ENCODE results near the gene CCDC43.

- TF ChIP-seq CTCF (IDR thresholded peaks at IDR 0.05) (no peak), EZH2 (IDR thresholded peaks at IDR 0.05) (peak; percentile 40), EZH2phosphoT487 (IDR thresholded peaks at IDR 0.05) (no peak)
Observed at GRCh38 chr17:44708401-44709263, 19.1 kb upstream of the CCDC43 start, which contains the start of gene DBF4B.
